Prostate gland (tissue), 2 donors: ENCODE measurements around the gene RNF141. TPM values are rescaled to one million over a fixed set of nuclear protein-coding genes. Genes with fewer than 3 reads are reported as not detected.

Experiments
- DNase-seq: peaks from one replicate; pipeline ENCODE4 v3.0.0-alpha.2; 2019; ENCODE audit warnings: low spot score
- H3K27ac ChIP-seq, 2 donors: fragments of 200-600 bp; sonication (generic); 2 replicates each; pipeline ENCODE4 v1.5.1; 2017 to 2019
- H3K27me3 ChIP-seq: fragments of 200-600 bp; sonication (generic); replicated peaks from 2 replicates; pipeline ENCODE4 v1.5.1; 2019; ENCODE audit not compliant: insufficient read depth
- H3K36me3 ChIP-seq, 2 donors: fragments of 200-600 bp; sonication (generic); 1 replicate in 1 of 2; 2 replicates in 1 of 2; pipeline versions ENCODE4 v1.5.1 to v1.8.1; 2017 to 2019
- H3K4me1 ChIP-seq: fragments of 200-600 bp; sonication (generic); replicated peaks from 2 replicates; pipeline ENCODE4 v1.5.1; 2019
- H3K4me3 ChIP-seq, 2 donors: fragments of 200-600 bp; sonication (generic); 2 replicates each; pipeline ENCODE4 v1.5.1; 2017 to 2019
- H3K9me3 ChIP-seq: fragments of 200-600 bp; sonication (generic); 2 replicates; pipeline ENCODE4 v1.5.1; 2017
- CTCF ChIP-seq, 4 experiments: fragments of 200-600 bp in 2 of 4; fragments of 450-650 bp in 2 of 4; sonication (generic) in 2 of 4; IDR thresholded peaks; 1 replicate in 3 of 4; 2 replicates in 1 of 4; pipeline ENCODE4 v1.5.1; 2016 to 2019; ENCODE audit warnings: antibody characterized with exemption in 4 of 4, mild to moderate bottlenecking in 2 of 4, moderate library complexity in 2 of 4
- POLR2A ChIP-seq: fragments of 450-650 bp; IDR thresholded peaks from one replicate; pipeline ENCODE4 v1.6.1; 2016; ENCODE audit warnings: antibody characterized with exemption, mild to moderate bottlenecking
- POLR2AphosphoS5 ChIP-seq: sonication (generic); formaldehyde crosslinking; IDR thresholded peaks from one replicate; pipeline ENCODE4 v1.6.1; 2017; ENCODE audit warnings: antibody characterized with exemption
- WGBS: methylation state at CpG from one replicate; pipeline ENCODE4 v1.1.5; 2018; 5-methylcytosine and 5-hydroxymethylcytosine counted together
- intact Hi-C: fragments of 100-400 bp; cut with DNase I; formaldehyde crosslinking; loops from one replicate; pipeline ENCODE4 v1.14.2; 2022
- total RNA-seq, 2 donors: library from RNA; depleted of rRNA; stranded (reverse); fragments of >200 nt; gene quantifications; one replicate each; pipeline ENCODE4 v1.1.0, GENCODE V29; 2016

RNF141 gene
- total RNA-seq, 2 donors from 2014 or later: 52.9 to 66.2 TPM

GRCh38 chr11:10504490-10504889 is 36.5 kb downstream of the RNF141 start:
- Histone ChIP-seq H3K36me3 (peaks cover 0 to 7% of the 10 kb centered on the region in 2 donors), H3K4me3 (no peak overlapping the region), H3K27ac (no peak overlapping the region), H3K9me3 (no peaks in the 10 kb centered on the region), H3K4me1 (no peaks in the 10 kb centered on the region), H3K27me3 (no peaks in the 10 kb centered on the region)
- WGBS: 94% methylated on average over 11 of the region's 11 CpGs
- TF ChIP-seq CTCF (IDR thresholded peaks at IDR 0.05): no peak
- no peak for TF ChIP-seq POLR2AphosphoS5
- TF ChIP-seq POLR2A: no peak
- DNase-seq: no peak
- intact Hi-C loops: no loop called here

- no peak for TF ChIP-seq POLR2AphosphoS5
- no peaks in the 10 kb centered on the region for H3K27me3 ChIP-seq
- H3K27ac ChIP-seq: no peak overlapping the region
- whole genome bisulfite sequencing: 91% methylated on average over 5 of the region's 5 CpGs
- DNase-seq: no peak
- H3K36me3 ChIP-seq: peaks cover 0 to 7% of the 10 kb centered on the region in 2 donors
- intact Hi-C loops: no loop called here
- H3K4me1 ChIP-seq: no peaks in the 10 kb centered on the region
- no peak overlapping the region for H3K4me3 ChIP-seq
- no peaks in the 10 kb centered on the region for H3K9me3 ChIP-seq
Observed at GRCh38 chr11:10503777-10504480, 37.1 kb downstream of the RNF141 start.

- DNase-seq: no peak
- Histone ChIP-seq H3K9me3 (no peaks in the 10 kb centered on the region), H3K27me3 (no peaks in the 10 kb centered on the region), H3K4me3 (no peak overlapping the region), H3K4me1 (no peaks in the 10 kb centered on the region), H3K27ac (no peak overlapping the region), H3K36me3 (peaks cover 0 to 7% of the 10 kb centered on the region in 2 donors)
- intact Hi-C loops: no loop called here
- WGBS: 87% methylated on average over 2 of the region's 2 CpGs
- TF ChIP-seq POLR2A (no peak), POLR2AphosphoS5 (no peak), CTCF (IDR thresholded peaks at IDR 0.05) (no peak)
Observed at GRCh38 chr11:10503221-10503620, 37.8 kb downstream of the RNF141 start.

- intact Hi-C loops: no loop called here
- TF ChIP-seq CTCF (IDR thresholded peaks at IDR 0.05): no peak
- no peak for TF ChIP-seq POLR2AphosphoS5
- TF ChIP-seq POLR2A: no peak
- no peak for DNase-seq
Observed at GRCh38 chr11:10502770-10503169, 38.2 kb downstream of the RNF141 start.

GRCh38 chr11:10502065-10502680 is 38.8 kb downstream of the RNF141 start:
- H3K9me3 ChIP-seq: no peaks in the 10 kb centered on the region
- WGBS: 79% methylated on average over 6 of the region's 6 CpGs
- H3K4me3 ChIP-seq: no peak overlapping the region
- H3K27me3 ChIP-seq: no peaks in the 10 kb centered on the region
- peaks cover 0 to 7% of the 10 kb centered on the region in 2 donors for H3K36me3 ChIP-seq
- no peak overlapping the region for H3K27ac ChIP-seq
- no peak for DNase-seq
- no peaks in the 10 kb centered on the region for H3K4me1 ChIP-seq
- TF ChIP-seq CTCF (IDR thresholded peaks at IDR 0.05) (no peak), POLR2A (no peak), POLR2AphosphoS5 (no peak)
- intact Hi-C loops: no loop called here

More at GRCh38 chr11:10502770-10503169, 38.2 kb downstream of the RNF141 start:
- H3K27me3 ChIP-seq: no peaks in the 10 kb centered on the region
- H3K27ac ChIP-seq: no peak overlapping the region
- no peaks in the 10 kb centered on the region for H3K4me1 ChIP-seq
- H3K9me3 ChIP-seq: no peaks in the 10 kb centered on the region
- peaks cover 0 to 7% of the 10 kb centered on the region in 2 donors for H3K36me3 ChIP-seq
- H3K4me3 ChIP-seq: no peak overlapping the region
- WGBS: 93% methylated on average over 3 of the region's 3 CpGs
